Neural cell (in vitro differentiated cells): Measurements from ENCODE around the gene TMEM258.

Source experiments
- TAF1 ChIP-seq: IDR thresholded peaks from 2 replicates; pipeline ENCODE4 v1.6.1; 2012; ENCODE audit warnings: low read depth
- TF ChIP-seq, protein P1 (sequence below): fragments of 450-650 bp; IDR thresholded peaks from 2 replicates; pipeline ENCODE4 v1.5.1; 2014; ENCODE audit warnings: antibody characterized with exemption, mild to moderate bottlenecking, moderate library complexity; ENCODE audit not compliant: poor library complexity, severe bottlenecking

DNA sequence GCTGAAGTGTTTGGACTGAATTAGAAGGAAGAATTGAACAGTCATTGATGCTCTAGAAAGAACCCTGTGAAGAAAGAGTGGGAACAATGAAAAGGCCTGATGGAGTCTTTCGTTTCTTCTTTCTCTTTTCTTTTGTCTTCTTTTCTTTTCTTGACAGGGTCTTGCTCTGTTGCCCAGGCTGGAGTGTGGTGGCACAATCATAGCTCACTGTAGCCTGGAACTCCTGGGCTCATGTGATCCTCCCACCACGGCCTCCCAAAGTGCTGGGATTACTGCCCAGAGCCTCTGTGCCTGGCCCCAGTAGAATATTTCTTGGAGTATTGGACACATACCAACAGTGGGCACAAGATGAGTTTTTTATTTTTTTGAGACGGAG lies 1.4 kb upstream of the TMEM258 start:
- TF ChIP-seq, protein P1, sequence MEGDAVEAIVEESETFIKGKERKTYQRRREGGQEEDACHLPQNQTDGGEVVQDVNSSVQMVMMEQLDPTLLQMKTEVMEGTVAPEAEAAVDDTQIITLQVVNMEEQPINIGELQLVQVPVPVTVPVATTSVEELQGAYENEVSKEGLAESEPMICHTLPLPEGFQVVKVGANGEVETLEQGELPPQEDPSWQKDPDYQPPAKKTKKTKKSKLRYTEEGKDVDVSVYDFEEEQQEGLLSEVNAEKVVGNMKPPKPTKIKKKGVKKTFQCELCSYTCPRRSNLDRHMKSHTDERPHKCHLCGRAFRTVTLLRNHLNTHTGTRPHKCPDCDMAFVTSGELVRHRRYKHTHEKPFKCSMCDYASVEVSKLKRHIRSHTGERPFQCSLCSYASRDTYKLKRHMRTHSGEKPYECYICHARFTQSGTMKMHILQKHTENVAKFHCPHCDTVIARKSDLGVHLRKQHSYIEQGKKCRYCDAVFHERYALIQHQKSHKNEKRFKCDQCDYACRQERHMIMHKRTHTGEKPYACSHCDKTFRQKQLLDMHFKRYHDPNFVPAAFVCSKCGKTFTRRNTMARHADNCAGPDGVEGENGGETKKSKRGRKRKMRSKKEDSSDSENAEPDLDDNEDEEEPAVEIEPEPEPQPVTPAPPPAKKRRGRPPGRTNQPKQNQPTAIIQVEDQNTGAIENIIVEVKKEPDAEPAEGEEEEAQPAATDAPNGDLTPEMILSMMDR: no peak
- TF ChIP-seq TAF1: no peak
